NT2/D1 (cell line): ENCODE measurements around the gene SUN1.

ENCODE experiments used
- SUZ12 ChIP-seq: IDR thresholded peaks from 2 replicates; pipeline ENCODE4 v1.6.1; 2011; ENCODE audit not compliant: insufficient read length, insufficient read depth; ENCODE audit errors: extremely low read depth
- ZNF274 ChIP-seq: IDR thresholded peaks from 2 replicates; pipeline ENCODE4 v1.6.1; 2011; ENCODE audit warnings: mild to moderate bottlenecking, low read depth, low read length

DNA sequence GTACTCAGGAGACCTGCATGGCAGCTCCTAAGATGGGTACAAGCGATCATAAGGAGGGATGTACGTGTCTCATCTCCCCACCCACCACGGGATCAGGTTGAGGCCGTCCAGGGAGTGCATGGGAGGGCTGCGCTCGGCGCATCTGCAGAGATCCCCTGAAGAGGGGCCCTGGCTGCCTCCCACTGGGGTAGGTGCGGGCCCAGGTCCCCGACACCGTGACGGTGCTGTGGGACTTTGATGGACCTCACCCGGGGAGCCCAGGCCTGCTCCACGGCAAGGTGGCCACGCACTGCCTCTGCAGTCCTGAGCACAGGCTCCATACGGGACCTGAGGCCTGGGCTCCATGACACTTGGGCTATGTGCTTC lies 56.7 kb downstream of the SUN1 start:
- TF ChIP-seq SUZ12 (no peak), ZNF274 (no peak)
